Osteoblast (primary cell): ENCODE results near the gene SPG21. TPM values are rescaled to one million over a fixed set of nuclear protein-coding genes. Genes with fewer than 3 reads are reported as not detected.
A peak's percentile ranks its signal among the peaks of the same experiment; 100 is the strongest.

Experiments
- DNase-seq: peaks from one replicate; pipeline ENCODE4 v3.0.0; 2011; ENCODE audit warnings: low spot score, mixed read lengths; ENCODE audit not compliant: insufficient read length; ENCODE audit errors: missing footprints
- H2AFZ ChIP-seq: 2 replicates; pipeline ENCODE4 v1.6.0; 2011; ENCODE audit warnings: mild to moderate bottlenecking, low read length
- H3K27ac ChIP-seq: 2 replicates; pipeline ENCODE4 v1.5.1; 2011; ENCODE audit warnings: mild to moderate bottlenecking, low read depth, low read length, moderate library complexity
- H3K27me3 ChIP-seq: 2 replicates; pipeline ENCODE4 v1.6.0; 2012; ENCODE audit warnings: mild to moderate bottlenecking, control low read depth, inconsistent platforms, low read length, moderate library complexity; ENCODE audit not compliant: insufficient read depth
- H3K36me3 ChIP-seq: 2 replicates; pipeline ENCODE4 v1.5.1; 2011; ENCODE audit warnings: mild to moderate bottlenecking, low read length, control low read depth, moderate library complexity; ENCODE audit not compliant: insufficient read depth
- H3K4me1 ChIP-seq: 2 replicates; pipeline ENCODE4 v1.5.1; 2011; ENCODE audit warnings: mild to moderate bottlenecking, low read length, control low read depth, moderate library complexity; ENCODE audit not compliant: insufficient read depth
- H3K4me2 ChIP-seq: 2 replicates; pipeline ENCODE4 v1.6.0; 2011; ENCODE audit warnings: mild to moderate bottlenecking, low read length; ENCODE audit not compliant: insufficient read depth
- H3K4me3 ChIP-seq: fragments of 200-600 bp; sonication (generic); 3 replicates; pipeline ENCODE4 v1.5.1; 2012; ENCODE audit warnings: mild to moderate bottlenecking, low read length, inconsistent platforms; ENCODE audit not compliant: insufficient read depth
- H3K79me2 ChIP-seq: 2 replicates; pipeline ENCODE4 v1.6.0; 2012; ENCODE audit warnings: mild to moderate bottlenecking, low read length, control low read depth, inconsistent platforms; ENCODE audit not compliant: insufficient read depth
- H3K9me3 ChIP-seq: 2 replicates; pipeline ENCODE4 v1.5.1; 2011; ENCODE audit warnings: low read depth, low read length, control low read depth
- H4K20me1 ChIP-seq: 2 replicates; pipeline ENCODE4 v1.6.0; 2012; ENCODE audit warnings: mild to moderate bottlenecking, low read length, control low read depth; ENCODE audit not compliant: insufficient read depth
- total RNA-seq: library from RNA; depleted of rRNA; stranded (reverse); fragments of >200 nt; gene quantifications from 2 replicates; pipeline ENCODE4 v1.2.3, GENCODE V29; 2012
- TF ChIP-seq, protein P1 (sequence below): IDR thresholded peaks from 2 replicates; pipeline ENCODE4 v1.5.1; 2011; ENCODE audit warnings: mild to moderate bottlenecking, low read depth, low read length, moderate library complexity; ENCODE audit errors: extremely low read depth

SPG21 gene
- total RNA-seq = 142 and 164 TPM in 2 replicates

- H3K36me3 ChIP-seq = no peaks in the 10 kb centered on the region
- peak within 1 kb of the TSS; percentile 97 for H3K27ac ChIP-seq
- peak within 1 kb of the TSS; percentile 100 for H3K4me3 ChIP-seq
- H4K20me1 ChIP-seq = peaks cover 6% of the 10 kb centered on the region
- no peaks in the 10 kb centered on the region for H3K9me3 ChIP-seq
- H3K27me3 ChIP-seq = no peaks in the 10 kb centered on the region
- peak; percentile 97 for DNase-seq
- peak within 1 kb of the TSS; percentile 94 for H2AFZ ChIP-seq
- TF ChIP-seq, protein P1, sequence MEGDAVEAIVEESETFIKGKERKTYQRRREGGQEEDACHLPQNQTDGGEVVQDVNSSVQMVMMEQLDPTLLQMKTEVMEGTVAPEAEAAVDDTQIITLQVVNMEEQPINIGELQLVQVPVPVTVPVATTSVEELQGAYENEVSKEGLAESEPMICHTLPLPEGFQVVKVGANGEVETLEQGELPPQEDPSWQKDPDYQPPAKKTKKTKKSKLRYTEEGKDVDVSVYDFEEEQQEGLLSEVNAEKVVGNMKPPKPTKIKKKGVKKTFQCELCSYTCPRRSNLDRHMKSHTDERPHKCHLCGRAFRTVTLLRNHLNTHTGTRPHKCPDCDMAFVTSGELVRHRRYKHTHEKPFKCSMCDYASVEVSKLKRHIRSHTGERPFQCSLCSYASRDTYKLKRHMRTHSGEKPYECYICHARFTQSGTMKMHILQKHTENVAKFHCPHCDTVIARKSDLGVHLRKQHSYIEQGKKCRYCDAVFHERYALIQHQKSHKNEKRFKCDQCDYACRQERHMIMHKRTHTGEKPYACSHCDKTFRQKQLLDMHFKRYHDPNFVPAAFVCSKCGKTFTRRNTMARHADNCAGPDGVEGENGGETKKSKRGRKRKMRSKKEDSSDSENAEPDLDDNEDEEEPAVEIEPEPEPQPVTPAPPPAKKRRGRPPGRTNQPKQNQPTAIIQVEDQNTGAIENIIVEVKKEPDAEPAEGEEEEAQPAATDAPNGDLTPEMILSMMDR = no peak
- peaks cover 17% of the 10 kb centered on the region for H3K4me1 ChIP-seq
- peak within 1 kb of the TSS; percentile 90 for H3K4me2 ChIP-seq
- H3K79me2 ChIP-seq = peaks cover 49% of the 10 kb centered on the region
Observed at GRCh38 chr15:64989416-64990167, at the start of gene SPG21. Gene SPG21 (minus strand): TSS chr15:64989914. CDS start chr15:64983569, 6,345 bp downstream.

GRCh38 chr15:65038836-65039235 lies 49.1 kb upstream of the SPG21 start:
- Histone ChIP-seq H3K27me3 (no peaks in the 10 kb centered on the region), H3K36me3 (no peaks in the 10 kb centered on the region), H2AFZ (no peak overlapping the region), H3K4me3 (no peak overlapping the region), H3K27ac (no peak overlapping the region), H3K79me2 (no peaks in the 10 kb centered on the region), H4K20me1 (no peaks in the 10 kb centered on the region), H3K4me1 (peaks cover 5% of the 10 kb centered on the region), H3K9me3 (no peaks in the 10 kb centered on the region), H3K4me2 (no peak overlapping the region)
- peak; percentile 31 for DNase-seq
- TF ChIP-seq, protein P1 = no peak

GRCh38 chr15:65038428-65038827 lies 48.7 kb upstream of the SPG21 start:
- H3K4me1 ChIP-seq = peaks cover 5% of the 10 kb centered on the region
- H3K4me3 ChIP-seq = no peak overlapping the region
- no peaks in the 10 kb centered on the region for H4K20me1 ChIP-seq
- H3K36me3 ChIP-seq = no peaks in the 10 kb centered on the region
- H3K4me2 ChIP-seq = no peak overlapping the region
- no peak overlapping the region for H2AFZ ChIP-seq
- H3K79me2 ChIP-seq = no peaks in the 10 kb centered on the region
- no peak for DNase-seq
- H3K27ac ChIP-seq = no peak overlapping the region
- H3K9me3 ChIP-seq = no peaks in the 10 kb centered on the region
- no peaks in the 10 kb centered on the region for H3K27me3 ChIP-seq
- TF ChIP-seq, protein P1 = no peak

DNA sequence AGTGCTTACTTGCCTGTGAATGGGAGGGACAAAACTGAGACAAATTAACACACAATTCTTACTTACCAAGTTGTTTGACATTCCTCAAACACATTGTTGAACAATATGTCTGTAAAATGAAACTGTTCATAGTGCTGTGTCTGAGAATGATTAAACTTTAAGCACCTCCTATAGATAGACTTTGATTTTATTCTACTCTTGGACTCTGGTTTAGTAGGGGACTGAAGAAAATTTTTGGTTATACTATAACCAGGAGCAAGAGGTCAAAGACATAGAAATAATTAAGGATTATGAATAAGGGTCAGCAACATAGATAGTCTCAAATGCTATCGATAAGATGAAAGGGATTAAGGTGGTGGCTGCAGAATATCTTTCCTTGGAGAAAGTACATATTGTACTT lies 47.6 kb upstream of the SPG21 start:
- Histone ChIP-seq H3K9me3 (no peaks in the 10 kb centered on the region), H3K27me3 (no peaks in the 10 kb centered on the region), H3K4me2 (no peak overlapping the region), H3K4me1 (peaks cover 3% of the 10 kb centered on the region), H3K27ac (no peak overlapping the region), H4K20me1 (no peaks in the 10 kb centered on the region), H3K36me3 (no peaks in the 10 kb centered on the region), H3K4me3 (no peak overlapping the region), H3K79me2 (no peaks in the 10 kb centered on the region), H2AFZ (no peak overlapping the region)
- DNase-seq = no peak
- TF ChIP-seq, protein P1 = no peak
